Stimulated activated CD8-positive, alpha-beta memory T cell treated with anti-CD3 and anti-CD28 coated beads, Interleukin-15, amount 100 ng/mL, for 4 hours (primary cell): ENCODE measurements around the gene SLC29A4.
"Not testable (repeated sequence)": the region's sequence is repeated elsewhere in the genome, so short reads cannot be mapped to it uniquely, and the experiment has no call there.

Source experiments
- DNase-seq, 2 donors: peaks; one replicate each; pipeline ENCODE4 v3.0.0-alpha.2; 2020; ENCODE audit warnings: low read depth in 2 of 2

The SLC29A4 gene

GRCh38 chr7:5274985-5275431 lies 7.7 kb upstream of the SLC29A4 start:
- not testable (repeated sequence) for DNase-seq

DNA sequence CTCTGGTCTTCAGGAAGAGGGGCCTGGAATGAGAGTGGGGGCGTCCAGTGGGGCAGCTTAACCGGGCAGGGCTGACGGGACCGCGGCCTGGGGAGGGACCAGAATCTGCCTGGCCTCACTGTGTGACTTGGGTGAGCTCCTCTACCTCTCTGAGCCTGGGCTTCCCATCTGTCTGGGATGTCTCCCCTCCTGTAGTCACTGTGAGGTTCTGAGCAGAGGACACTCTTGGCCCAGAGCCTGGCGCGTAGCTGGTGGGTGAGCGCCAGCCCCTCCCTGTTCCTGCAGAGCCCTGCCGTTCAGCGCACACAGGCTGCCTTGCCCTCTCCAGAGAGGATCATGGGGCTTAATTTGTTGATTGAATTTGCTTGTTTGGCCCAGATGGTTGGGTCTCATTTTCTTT lies 7.2 kb upstream of the SLC29A4 start:
- not testable (repeated sequence) for DNase-seq

- not testable (repeated sequence) for DNase-seq
These were observed 6.6 kb upstream of the SLC29A4 start for GRCh38 chr7:5276123-5276522.

DNA sequence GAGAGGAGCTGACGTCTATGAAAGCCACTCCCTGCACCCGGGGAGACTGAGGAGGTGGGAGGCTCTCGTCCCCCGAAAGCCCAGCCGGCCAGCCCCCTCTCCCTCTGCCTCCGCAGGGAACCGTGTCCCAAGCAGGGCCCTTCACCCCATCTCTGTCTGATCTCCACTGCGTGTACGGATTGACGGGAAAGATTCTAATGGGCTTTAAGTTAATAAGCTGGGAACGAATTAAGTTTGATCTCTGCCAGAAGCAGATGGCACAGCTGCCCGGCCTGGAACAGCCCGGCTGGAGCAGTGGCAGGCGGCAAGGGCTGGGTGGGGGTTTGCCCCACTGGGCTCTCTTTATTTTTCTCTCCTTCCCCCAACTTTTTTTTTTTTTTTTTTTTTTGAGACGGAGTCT lies 6.1 kb upstream of the SLC29A4 start:
- no peak for DNase-seq

- no peak for DNase-seq
These were observed 4.0 kb upstream of the SLC29A4 start for GRCh38 chr7:5278766-5279165.

DNA sequence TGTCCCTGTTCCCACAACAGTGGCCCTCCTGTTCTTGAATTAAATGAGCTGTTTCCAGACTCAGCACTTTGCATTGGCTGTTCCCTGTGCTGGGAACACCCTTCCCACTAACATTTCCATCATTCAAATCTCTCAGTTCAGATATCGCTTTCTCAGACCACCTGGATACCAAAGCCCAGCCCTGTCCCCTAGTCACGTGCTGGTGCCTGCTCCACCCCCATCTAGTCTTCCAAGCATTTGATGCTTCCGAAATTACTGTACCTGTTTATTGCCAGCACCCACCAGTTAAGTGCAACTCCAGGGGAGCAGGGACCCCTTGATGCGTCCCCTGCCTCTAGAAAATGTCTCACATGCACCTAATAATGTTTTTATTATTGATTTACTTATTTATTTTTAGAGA lies 3.0 kb upstream of the SLC29A4 start:
- DNase-seq, result no peak

- DNase-seq, result not testable (repeated sequence)
These were observed 894 bp upstream of the SLC29A4 start for GRCh38 chr7:5281598-5282500.

GRCh38 chr7:5283421-5284303 lies 919 bp downstream of the SLC29A4 start:
- DNase-seq, result no peak

GRCh38 chr7:5284304-5285281 lies 1.9 kb downstream of the SLC29A4 start:
- no peak for DNase-seq

GRCh38 chr7:5286933-5287332 lies 4.2 kb downstream of the SLC29A4 start:
- DNase-seq, result no peak

- DNase-seq, result not testable (repeated sequence)
These were observed 4.6 kb downstream of the SLC29A4 start for GRCh38 chr7:5287373-5287772.

- no peak for DNase-seq
These were observed 5.1 kb downstream of the SLC29A4 start for GRCh38 chr7:5287802-5288201.

DNA sequence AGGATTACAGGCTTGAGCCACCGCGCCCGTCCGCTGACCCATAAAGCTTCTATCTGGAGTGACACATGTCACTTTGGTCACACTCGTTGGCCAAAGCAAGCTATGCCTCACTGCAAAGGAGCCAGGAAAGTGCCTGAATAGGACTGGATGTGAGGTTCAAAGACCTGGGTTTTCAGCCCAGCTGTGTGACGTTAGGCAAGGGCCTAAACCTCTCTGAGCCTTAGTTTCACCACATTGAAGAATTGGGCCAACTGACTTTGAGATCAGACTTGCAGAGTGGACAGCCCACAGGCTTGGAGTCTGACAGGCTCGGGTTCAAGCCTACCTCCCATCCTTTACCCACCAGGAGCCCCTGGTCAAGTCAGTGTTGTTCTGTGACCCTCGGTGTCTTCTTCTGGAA lies 5.8 kb downstream of the SLC29A4 start:
- not testable (repeated sequence) for DNase-seq

- DNase-seq, result no peak
These were observed 6.6 kb downstream of the SLC29A4 start for GRCh38 chr7:5289355-5289754.

DNA sequence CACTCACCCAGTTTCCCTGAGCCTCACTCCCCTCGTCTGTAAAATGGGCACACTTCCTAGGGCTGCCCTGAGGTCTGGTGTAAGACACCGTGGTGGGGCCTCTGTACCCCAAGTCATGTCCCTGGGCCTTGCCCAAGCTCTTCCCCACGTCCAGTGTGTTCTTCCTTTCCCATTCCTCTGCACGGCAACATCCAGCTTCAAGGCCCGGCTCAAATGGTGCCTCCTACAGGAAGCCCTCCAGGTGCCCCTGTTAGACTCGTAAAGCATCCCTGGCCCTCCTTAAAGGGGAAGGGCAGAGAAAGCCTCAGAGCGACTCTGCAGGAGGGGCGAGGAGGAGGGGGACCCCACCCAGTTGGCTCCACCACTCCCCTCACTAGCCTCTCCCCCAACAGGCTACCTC lies 8.6 kb downstream of the SLC29A4 start:
- DNase-seq, result no peak

- DNase-seq, result not testable (repeated sequence)
These were observed 9.1 kb downstream of the SLC29A4 start for GRCh38 chr7:5291711-5292335.

DNA sequence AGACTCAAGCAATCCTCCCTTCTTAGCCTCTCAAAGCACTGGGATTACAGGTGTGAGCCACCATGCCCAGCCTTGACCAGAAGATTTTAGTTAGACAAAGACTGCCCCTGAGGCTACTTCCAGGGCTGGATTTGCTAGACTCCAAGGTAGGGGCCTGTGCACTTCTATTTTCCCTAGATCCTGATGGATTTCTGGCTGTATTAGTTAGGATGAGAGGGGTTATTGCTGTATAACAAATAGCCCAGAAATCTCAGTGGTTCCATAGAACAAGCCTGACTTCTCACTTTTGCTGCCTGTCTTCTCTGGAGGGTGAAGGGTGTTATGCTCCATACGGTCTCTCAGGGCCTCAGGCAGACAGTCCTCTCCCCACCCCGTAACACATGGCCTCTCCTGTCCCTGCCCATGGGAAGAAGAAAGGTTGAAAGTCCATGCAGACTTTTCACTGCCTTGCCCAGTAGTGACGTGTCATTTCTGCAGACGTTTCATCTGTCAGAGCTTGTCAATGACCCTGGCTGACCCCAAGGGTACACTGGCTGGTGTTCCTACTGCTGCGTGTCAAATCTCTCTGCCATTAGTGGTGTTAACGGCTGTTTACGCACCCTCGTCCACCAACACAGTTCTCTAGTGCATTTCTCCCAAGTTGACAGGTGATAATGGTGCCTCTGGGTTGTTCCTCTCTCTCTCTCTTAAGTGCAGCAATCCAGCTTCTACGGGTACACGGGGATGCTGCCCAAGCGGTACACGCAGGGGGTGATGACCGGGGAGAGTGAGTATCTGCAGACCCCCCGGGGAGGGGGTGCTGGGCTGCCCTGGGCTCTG lies 11.6 kb downstream of the SLC29A4 start:
- DNase-seq, result no peak

- DNase-seq, result no peak
These were observed 12.6 kb downstream of the SLC29A4 start for GRCh38 chr7:5295039-5296014.
